Measurements from ENCODE around the gene MRM3.

GRCh38 chr17:824378-824777, 42.2 kb downstream of the MRM3 start:
- TF ChIP-seq CTCF (IDR thresholded peaks at IDR 0.05; ENCODE audit: low read depth, low read length, poor library complexity, severe bottlenecking) (no peak), EZH2phosphoT487 (IDR thresholded peaks at IDR 0.05; ENCODE audit: borderline replicate concordance, low read length) (no peak)

Measured in DOHH2 (cell line).